Measurements from ENCODE around the gene TNMD.

- no peak for TF ChIP-seq CTCF (IDR thresholded peaks at IDR 0.05 in 8 of 11, conservative IDR thresholded peaks at IDR 0.05 in 3 of 11)
- TF ChIP-seq POLR2A (IDR thresholded peaks at IDR 0.05), result no peak
- TF ChIP-seq POLR2AphosphoS5 (IDR thresholded peaks at IDR 0.05), result no peak
Observed at GRCh38 chrX:100586747-100587146, 2.0 kb downstream of the TNMD start.

Measured in spleen (tissue), 7 donors.